ENCODE results near the gene ARG2. TPM values are rescaled to one million over a fixed set of nuclear protein-coding genes. Genes with fewer than 3 reads are reported as not detected.
"Not testable (repeated sequence)": the region's sequence is repeated elsewhere in the genome, so short reads cannot be mapped to it uniquely, and the experiment has no call there.

The ARG2 gene
- total RNA-seq, 1 experiment from 2014 or later, result 35.6 TPM

DNA sequence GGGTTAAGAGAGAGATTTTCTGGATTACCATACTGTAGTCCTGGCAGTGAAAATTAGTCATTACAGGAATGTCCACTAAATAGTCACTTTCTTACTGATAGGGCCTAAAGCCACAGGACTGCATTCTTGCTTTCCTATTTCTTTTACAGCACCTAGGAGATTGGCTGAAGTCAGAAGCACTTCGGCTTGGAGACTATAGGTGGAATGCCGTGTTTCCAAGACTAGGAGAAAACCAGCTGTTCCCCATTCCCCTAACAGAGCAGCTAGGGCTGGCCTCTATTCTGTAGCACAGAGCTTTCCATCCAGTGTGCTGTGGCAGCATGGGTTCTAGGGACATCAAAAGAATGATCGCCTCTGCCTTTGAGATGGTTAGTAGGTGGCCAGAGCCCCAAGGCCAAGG lies 34.7 kb upstream of the ARG2 start:
- H3K4me3 ChIP-seq (ENCODE audit: low read depth, low read length, poor library complexity, severe bottlenecking), result no peak overlapping the region
- CTCF ChIA-PET, result interaction anchor here (2.0 to 2.1 kb wide), 2 partner anchors 82 to 119 kb away, joined by 11 to 23 read pairs; no protein-coding TSS in a partner anchor
- no peaks in the 10 kb centered on the region for H3K4me1 ChIP-seq (ENCODE audit: insufficient read depth, low read length, poor library complexity, severe bottlenecking)
- H3K36me3 ChIP-seq (ENCODE audit: insufficient read depth, low read length, poor library complexity, severe bottlenecking), result peaks cover 7% of the 10 kb centered on the region
- POLR2A ChIA-PET (ENCODE audit: low non-redundant PET), result no interaction called here
- no peak for TF ChIP-seq EZH2 (IDR thresholded peaks at IDR 0.05; ENCODE audit: borderline replicate concordance, low read depth, low read length, poor library complexity, severe bottlenecking)
- TF ChIP-seq, protein P1, sequence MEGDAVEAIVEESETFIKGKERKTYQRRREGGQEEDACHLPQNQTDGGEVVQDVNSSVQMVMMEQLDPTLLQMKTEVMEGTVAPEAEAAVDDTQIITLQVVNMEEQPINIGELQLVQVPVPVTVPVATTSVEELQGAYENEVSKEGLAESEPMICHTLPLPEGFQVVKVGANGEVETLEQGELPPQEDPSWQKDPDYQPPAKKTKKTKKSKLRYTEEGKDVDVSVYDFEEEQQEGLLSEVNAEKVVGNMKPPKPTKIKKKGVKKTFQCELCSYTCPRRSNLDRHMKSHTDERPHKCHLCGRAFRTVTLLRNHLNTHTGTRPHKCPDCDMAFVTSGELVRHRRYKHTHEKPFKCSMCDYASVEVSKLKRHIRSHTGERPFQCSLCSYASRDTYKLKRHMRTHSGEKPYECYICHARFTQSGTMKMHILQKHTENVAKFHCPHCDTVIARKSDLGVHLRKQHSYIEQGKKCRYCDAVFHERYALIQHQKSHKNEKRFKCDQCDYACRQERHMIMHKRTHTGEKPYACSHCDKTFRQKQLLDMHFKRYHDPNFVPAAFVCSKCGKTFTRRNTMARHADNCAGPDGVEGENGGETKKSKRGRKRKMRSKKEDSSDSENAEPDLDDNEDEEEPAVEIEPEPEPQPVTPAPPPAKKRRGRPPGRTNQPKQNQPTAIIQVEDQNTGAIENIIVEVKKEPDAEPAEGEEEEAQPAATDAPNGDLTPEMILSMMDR (conservative IDR thresholded peaks at IDR 0.05; ENCODE audit: low read depth, low read length), result no peak
- no peaks in the 10 kb centered on the region for H3K9me3 ChIP-seq (ENCODE audit: low read depth, low read length, poor library complexity, severe bottlenecking)
- no peak for DNase-seq (ENCODE audit: low spot score)
- no peaks in the 10 kb centered on the region for H3K27me3 ChIP-seq (replicated peaks; ENCODE audit: insufficient read depth, low read depth, low read length, poor library complexity)
- no peak overlapping the region for H3K27ac ChIP-seq (ENCODE audit: low read depth, low read length, poor library complexity, severe bottlenecking)
- no TSS peak for BruUV-seq (replicated peaks)
- intact Hi-C loops (cut with micrococcal nuclease; ENCODE audit: unreplicated experiment), result loop anchor here (1.0 kb wide), 2 partner anchors 82 to 119 kb away; no protein-coding TSS in a partner anchor

DNA sequence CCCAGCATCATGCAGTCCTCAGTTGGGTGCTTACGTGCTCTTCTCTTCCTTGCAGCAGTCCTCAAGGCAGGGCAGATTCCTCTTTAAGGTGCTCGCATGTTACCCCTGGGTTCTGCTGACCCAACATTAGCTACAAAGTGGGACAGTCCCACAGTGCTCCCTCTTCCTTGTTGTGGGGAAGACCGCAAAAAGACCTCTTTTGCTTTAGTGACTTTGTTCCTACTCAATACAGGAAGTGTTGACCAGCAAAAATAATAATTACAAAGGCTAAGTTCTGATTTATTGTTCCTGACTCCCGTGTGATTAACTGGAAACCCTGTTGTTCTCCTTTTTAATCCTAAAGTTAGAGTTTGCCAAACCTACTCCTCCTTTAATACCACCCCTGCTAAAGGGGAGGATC lies 33.4 kb upstream of the ARG2 start:
- H3K36me3 ChIP-seq (ENCODE audit: insufficient read depth, low read length, poor library complexity, severe bottlenecking), result peaks cover 7% of the 10 kb centered on the region
- no peaks in the 10 kb centered on the region for H3K4me1 ChIP-seq (ENCODE audit: insufficient read depth, low read length, poor library complexity, severe bottlenecking)
- TF ChIP-seq, protein P1 (conservative IDR thresholded peaks at IDR 0.05; ENCODE audit: low read depth, low read length), result no peak
- no peak for TF ChIP-seq EZH2 (IDR thresholded peaks at IDR 0.05; ENCODE audit: borderline replicate concordance, low read depth, low read length, poor library complexity, severe bottlenecking)
- H3K9me3 ChIP-seq (ENCODE audit: low read depth, low read length, poor library complexity, severe bottlenecking), result no peaks in the 10 kb centered on the region
- no peak for DNase-seq (ENCODE audit: low spot score)
- H3K27me3 ChIP-seq (replicated peaks; ENCODE audit: insufficient read depth, low read depth, low read length, poor library complexity), result no peaks in the 10 kb centered on the region
- ChIA-PET POLR2A (ENCODE audit: low non-redundant PET) (no interaction called here), CTCF (no interaction called here)
- H3K4me3 ChIP-seq (ENCODE audit: low read depth, low read length, poor library complexity, severe bottlenecking), result no peak overlapping the region
- no TSS peak for BruUV-seq (replicated peaks)
- intact Hi-C loops (cut with micrococcal nuclease; ENCODE audit: unreplicated experiment), result no loop called here
- H3K27ac ChIP-seq (ENCODE audit: low read depth, low read length, poor library complexity, severe bottlenecking), result no peak overlapping the region

GRCh38 chr14:67589204-67589770 lies 30.4 kb upstream of the ARG2 start:
- Histone ChIP-seq H3K27me3 (replicated peaks; ENCODE audit: insufficient read depth, low read depth, low read length, poor library complexity) (no peaks in the 10 kb centered on the region), H3K27ac (ENCODE audit: low read depth, low read length, poor library complexity, severe bottlenecking) (no peak overlapping the region), H3K9me3 (ENCODE audit: low read depth, low read length, poor library complexity, severe bottlenecking) (no peaks in the 10 kb centered on the region), H3K36me3 (ENCODE audit: insufficient read depth, low read length, poor library complexity, severe bottlenecking) (peaks cover 13% of the 10 kb centered on the region), H3K4me1 (ENCODE audit: insufficient read depth, low read length, poor library complexity, severe bottlenecking) (no peaks in the 10 kb centered on the region), H3K4me3 (ENCODE audit: low read depth, low read length, poor library complexity, severe bottlenecking) (no peak overlapping the region)
- ChIA-PET POLR2A (ENCODE audit: low non-redundant PET) (no interaction called here), CTCF (no interaction called here)
- no peak for DNase-seq (ENCODE audit: low spot score)
- BruUV-seq (replicated peaks), result TSS peak; percentile 53
- intact Hi-C loops (cut with micrococcal nuclease; ENCODE audit: unreplicated experiment), result no loop called here
- TF ChIP-seq, protein P1 (conservative IDR thresholded peaks at IDR 0.05; ENCODE audit: low read depth, low read length), result no peak
- no peak for TF ChIP-seq EZH2 (IDR thresholded peaks at IDR 0.05; ENCODE audit: borderline replicate concordance, low read depth, low read length, poor library complexity, severe bottlenecking)

GRCh38 chr14:67593650-67594049 lies 26.1 kb upstream of the ARG2 start:
- POLR2A ChIA-PET (ENCODE audit: low non-redundant PET); H3K27ac ChIP-seq (ENCODE audit: low read depth, low read length, poor library complexity, severe bottlenecking); H3K4me3 ChIP-seq (ENCODE audit: low read depth, low read length, poor library complexity, severe bottlenecking); BruUV-seq (replicated peaks); CTCF ChIA-PET; H3K27me3 ChIP-seq (replicated peaks; ENCODE audit: insufficient read depth, low read depth, low read length, poor library complexity); DNase-seq (ENCODE audit: low spot score); H3K9me3 ChIP-seq (ENCODE audit: low read depth, low read length, poor library complexity, severe bottlenecking); intact Hi-C loops (cut with micrococcal nuclease; ENCODE audit: unreplicated experiment); H3K4me1 ChIP-seq (ENCODE audit: insufficient read depth, low read length, poor library complexity, severe bottlenecking): not testable (repeated sequence)
- peaks cover 13% of the 10 kb centered on the region for H3K36me3 ChIP-seq (ENCODE audit: insufficient read depth, low read length, poor library complexity, severe bottlenecking)

Data from A673 (cell line).